B cell (primary cell): ENCODE measurements around the gene GFOD2. TPM values are rescaled to one million over a fixed set of nuclear protein-coding genes. Genes with fewer than 3 reads are reported as not detected.

ENCODE experiments used
- ATAC-seq: fragments of 200-7000 bp; cut with Tn5 transposase; one replicate; pipeline ENCODE4 v1.10.0; 2021; ENCODE audit warnings: low read depth, mild to moderate bottlenecking, moderate number of reproducible peaks, moderate library complexity
- CTCF ChIA-PET: fragments of 350-600 bp; sonication (Branson Sonifier 250); formaldehyde crosslinking; loops from one replicate; lab custom pipeline; 2021; ENCODE audit warnings: antibody characterized with exemption, inconsistent platforms; lab: Charles Lee
- POLR2A ChIA-PET: fragments of 350-600 bp; sonication (Branson Sonifier 250); formaldehyde crosslinking; loops from one replicate; lab custom pipeline; 2021; ENCODE audit warnings: antibody characterized with exemption; lab: Charles Lee
- DNase-seq: peaks from one replicate; pipeline ENCODE4 v3.0.0; 2013
- H2AFZ ChIP-seq: 2 replicates; pipeline ENCODE4 v1.6.1; 2012; ENCODE audit warnings: mild to moderate bottlenecking, low read depth, low read length; ENCODE audit not compliant: insufficient read depth, poor library complexity, severe bottlenecking
- H3K27ac ChIP-seq, 2 donors: 1 replicate in 1 of 2; 2 replicates in 1 of 2; pipeline ENCODE4 v1.5.1; 2012 to 2013; ENCODE audit warnings: low read length in 2 of 2, mild to moderate bottlenecking in 2 of 2, moderate library complexity in 1 of 2
- H3K27me3 ChIP-seq, 4 experiments: fragments of 200-600 bp in 1 of 4; sonication (generic) in 1 of 4; replicated peaks in 1 of 4; 1 replicate in 2 of 4; 2 replicates in 2 of 4; pipeline versions ENCODE4 v1.6.1 to v1.7.0; 2013 to 2016; ENCODE audit warnings: low read length in 3 of 4, mild to moderate bottlenecking in 2 of 4, mixed read lengths in 1 of 4, moderate library complexity in 1 of 4; ENCODE audit not compliant: insufficient read depth in 4 of 4, control insufficient read depth in 3 of 4; ENCODE audit errors: control extremely low read depth in 1 of 4
- H3K36me3 ChIP-seq, 2 experiments: replicated peaks in 1 of 2; 1 replicate in 1 of 2; 2 replicates in 1 of 2; pipeline versions ENCODE4 v1.6.1 to v1.7.1; 2013; ENCODE audit warnings: low read length in 1 of 2; ENCODE audit not compliant: insufficient read depth in 2 of 2, control insufficient read depth in 1 of 2; ENCODE audit errors: control extremely low read depth in 1 of 2, extremely low read depth in 1 of 2
- H3K4me1 ChIP-seq, 2 donors: fragments of 200-600 bp in 1 of 2; sonication (generic) in 1 of 2; 1 replicate in 1 of 2; 2 replicates in 1 of 2; pipeline versions ENCODE4 v1.5.1 to v1.6.1; 2013 to 2017; ENCODE audit warnings: low read length in 2 of 2; ENCODE audit not compliant: control insufficient read depth in 2 of 2, insufficient read depth in 2 of 2
- H3K4me2 ChIP-seq: replicated peaks from 2 replicates; pipeline ENCODE3; 2012; ENCODE audit warnings: mild to moderate bottlenecking, low read depth, low read length; ENCODE audit not compliant: poor library complexity, severe bottlenecking
- H3K4me3 ChIP-seq, 5 experiments: fragments of 200-600 bp in 1 of 5; sonication (generic) in 1 of 5; 1 replicate in 3 of 5; 2 replicates in 2 of 5; pipeline versions ENCODE4 v1.5.1 to v1.7.0; 2011 to 2016; ENCODE audit warnings: low read length in 4 of 5, mild to moderate bottlenecking in 4 of 5, low read depth in 2 of 5, control low read depth in 1 of 5, moderate library complexity in 1 of 5; ENCODE audit not compliant: insufficient read depth in 1 of 5; ENCODE audit errors: control extremely low read depth in 1 of 5, extremely low read depth in 1 of 5
- H3K79me2 ChIP-seq: fragments of 200-600 bp; sonication (generic); one replicate; pipeline ENCODE4 v1.6.0; 2016; ENCODE audit warnings: low read length; ENCODE audit not compliant: control insufficient read depth, insufficient read depth
- H3K9ac ChIP-seq: fragments of 200-600 bp; sonication (generic); 2 replicates; pipeline ENCODE4 v1.6.1; 2017; ENCODE audit warnings: mild to moderate bottlenecking, low read length, moderate library complexity
- H3K9me3 ChIP-seq, 3 donors: one replicate each; pipeline versions ENCODE4 v1.6.1 to v1.7.1; 2013; ENCODE audit warnings: low read length in 2 of 3; ENCODE audit not compliant: control insufficient read depth in 2 of 3, insufficient read depth in 1 of 3; ENCODE audit errors: control extremely low read depth in 1 of 3
- H4K20me1 ChIP-seq: 2 replicates; pipeline ENCODE4 v1.6.0; 2012; ENCODE audit warnings: mild to moderate bottlenecking, low read length; ENCODE audit not compliant: insufficient read depth, control insufficient read depth, poor library complexity, severe bottlenecking
- H3K27ac Mint-ChIP-seq: one replicate; pipeline ENCODE4 v1.8.0; 2021; ENCODE audit warnings: mixed read lengths
- H3K27me3 Mint-ChIP-seq: one replicate; pipeline ENCODE4 v1.8.0; 2021; ENCODE audit warnings: mixed read lengths
- H3K4me1 Mint-ChIP-seq: one replicate; pipeline ENCODE4 v1.8.0; 2021; ENCODE audit warnings: mixed read lengths
- H3K4me3 Mint-ChIP-seq: one replicate; pipeline ENCODE4 v1.8.0; 2021; ENCODE audit warnings: mixed read lengths
- H3K9me3 Mint-ChIP-seq: one replicate; pipeline ENCODE4 v1.8.0; 2022; ENCODE audit warnings: mixed read lengths; ENCODE audit not compliant: insufficient read depth
- EZH2 ChIP-seq: IDR thresholded peaks from 2 replicates; pipeline ENCODE4 v1.6.1; 2012; ENCODE audit warnings: borderline replicate concordance, low read depth, mild to moderate bottlenecking, moderate library complexity, low read length; ENCODE audit not compliant: insufficient read depth, poor library complexity, severe bottlenecking
- whole genome bisulfite sequencing: methylation state at CpG from one replicate; pipeline ENCODE4 v1.1.5; 2013; ENCODE audit warnings: missing lambda C conversion rate; ENCODE audit not compliant: insufficient coverage; 5-methylcytosine and 5-hydroxymethylcytosine counted together
- intact Hi-C: fragments of 100-400 bp; cut with micrococcal nuclease; formaldehyde crosslinking; loops from one replicate; pipeline ENCODE4 v1.10.0; 2022
- polyA plus RNA-seq: library from polyadenylated mRNA; depleted of rRNA; stranded (reverse); fragments of >200 nt; gene quantifications from 2 replicates; pipeline ENCODE4 v1.2.3, GENCODE V29; 2012
- total RNA-seq, 2 donors: library from RNA; stranded (reverse); fragments of 120-200 nt in 1 of 2; gene quantifications; 1 replicate in 1 of 2; 2 replicates in 1 of 2; pipeline versions ENCODE4 v1.2.3 to v1.2.4, GENCODE V29; 2013 to 2022
- TF ChIP-seq, protein P1 (sequence below): fragments of 200-600 bp; IDR thresholded peaks from one replicate; pipeline ENCODE4 v1.8.0; 2022; ENCODE audit warnings: antibody characterized with exemption, mild to moderate bottlenecking

The GFOD2 gene
- total and polyA plus RNA-seq, 2 donors (not counting 1 experiment from before 2014, with no cell fraction given) = 11.9 to 18.2 TPM

DNA sequence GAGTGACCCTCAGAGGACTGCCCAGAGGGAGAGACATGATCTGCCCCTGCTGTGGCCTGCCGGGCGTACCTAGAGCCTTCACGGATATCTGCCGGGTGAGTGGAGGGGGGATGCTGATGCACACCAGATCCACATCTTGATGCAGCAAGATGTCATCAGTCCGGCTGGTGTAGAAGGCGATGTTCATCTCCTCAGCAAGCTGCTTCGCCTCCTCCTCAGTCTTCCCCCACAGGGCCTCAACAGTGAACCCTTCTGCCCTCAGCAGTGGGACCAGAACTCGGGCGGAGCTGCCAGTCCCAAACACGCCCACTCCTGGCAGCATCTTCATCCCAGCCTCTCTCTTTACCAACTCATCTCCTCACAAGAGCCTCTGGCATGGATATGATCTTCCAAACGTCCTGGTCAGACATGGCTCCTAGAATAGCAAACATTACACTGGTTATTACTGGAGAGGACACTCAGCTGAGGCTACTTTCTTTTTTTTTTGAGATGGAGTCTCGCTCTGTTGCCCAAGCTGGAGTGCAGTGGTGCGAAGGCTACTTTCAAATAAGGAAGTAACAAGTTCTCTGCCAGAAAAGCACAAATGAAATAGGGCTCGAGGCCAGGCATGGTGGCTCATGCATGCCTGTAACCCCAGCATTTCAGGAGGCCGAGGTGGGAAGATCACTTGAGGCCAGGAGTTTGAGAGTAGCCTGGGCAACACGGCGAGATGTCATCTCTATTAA lies 33.6 kb downstream of the GFOD2 start:
- no peak for TF ChIP-seq EZH2
- TF ChIP-seq, protein P1, sequence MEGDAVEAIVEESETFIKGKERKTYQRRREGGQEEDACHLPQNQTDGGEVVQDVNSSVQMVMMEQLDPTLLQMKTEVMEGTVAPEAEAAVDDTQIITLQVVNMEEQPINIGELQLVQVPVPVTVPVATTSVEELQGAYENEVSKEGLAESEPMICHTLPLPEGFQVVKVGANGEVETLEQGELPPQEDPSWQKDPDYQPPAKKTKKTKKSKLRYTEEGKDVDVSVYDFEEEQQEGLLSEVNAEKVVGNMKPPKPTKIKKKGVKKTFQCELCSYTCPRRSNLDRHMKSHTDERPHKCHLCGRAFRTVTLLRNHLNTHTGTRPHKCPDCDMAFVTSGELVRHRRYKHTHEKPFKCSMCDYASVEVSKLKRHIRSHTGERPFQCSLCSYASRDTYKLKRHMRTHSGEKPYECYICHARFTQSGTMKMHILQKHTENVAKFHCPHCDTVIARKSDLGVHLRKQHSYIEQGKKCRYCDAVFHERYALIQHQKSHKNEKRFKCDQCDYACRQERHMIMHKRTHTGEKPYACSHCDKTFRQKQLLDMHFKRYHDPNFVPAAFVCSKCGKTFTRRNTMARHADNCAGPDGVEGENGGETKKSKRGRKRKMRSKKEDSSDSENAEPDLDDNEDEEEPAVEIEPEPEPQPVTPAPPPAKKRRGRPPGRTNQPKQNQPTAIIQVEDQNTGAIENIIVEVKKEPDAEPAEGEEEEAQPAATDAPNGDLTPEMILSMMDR = no peak
- 82% methylated on average over 11 of the region's 17 CpGs for WGBS
- Mint-ChIP-seq H3K27me3 (no peaks in the 10 kb centered on the region), H3K4me3 (peak overlapping the region; percentile 65), H3K4me1 (peaks cover 24% of the 10 kb centered on the region), H3K9me3 (no peaks in the 10 kb centered on the region), H3K27ac (peak overlapping the region; percentile 83)
- Histone ChIP-seq H3K36me3 (peaks cover 0 to 21% of the 10 kb centered on the region in 2 experiments), H3K4me1 (peaks cover 18 to 26% of the 10 kb centered on the region in 2 donors), H2AFZ (no peak overlapping the region), H3K4me2 (peak overlapping the region; percentile 63), H3K4me3 (peak overlapping the region in 1 of 5 experiments; percentile 19), H3K9ac (peak overlapping the region; percentile 29), H4K20me1 (no peaks in the 10 kb centered on the region), H3K27me3 (no peaks in the 10 kb centered on the region), H3K79me2 (peaks cover 11% of the 10 kb centered on the region), H3K27ac (no peak overlapping the region), H3K9me3 (no peaks in the 10 kb centered on the region)
- ChIA-PET POLR2A (interaction anchor here (0.8 to 1.3 kb wide), 4 partner anchors 13 to 523 kb away, joined by 3 to 5 read pairs (median 3); partner anchors contain the start of gene GFOD2), CTCF (interaction anchor here (0.6 to 1.5 kb wide), 5 partner anchors 13 to 224 kb away, joined by 3 to 10 read pairs (median 3); no protein-coding TSS in a partner anchor)
- intact Hi-C loops = no loop called here
- ATAC-seq (peak; percentile 86), DNase-seq (peak; percentile 66)

DNA sequence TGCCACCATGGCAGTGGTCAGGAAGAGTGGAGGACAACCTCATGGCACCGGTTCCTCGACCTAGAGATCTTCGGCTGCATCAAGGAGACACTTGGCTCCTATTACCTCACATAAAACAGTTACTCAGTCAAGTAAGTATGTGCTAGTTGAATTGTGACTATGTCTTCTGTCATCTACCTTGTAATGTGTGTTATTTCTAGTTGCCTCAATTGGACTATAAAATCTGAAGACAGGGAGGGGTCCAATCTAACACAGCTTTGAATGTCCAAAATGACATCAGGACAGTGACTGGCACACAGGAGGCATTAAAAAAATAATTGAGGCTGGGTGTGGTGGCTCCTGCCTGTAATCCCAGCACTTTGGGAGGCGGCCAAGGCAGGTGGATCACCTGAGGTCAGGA lies 35.3 kb downstream of the GFOD2 start:
- intact Hi-C loops = no loop called here
- peaks cover 18 to 26% of the 10 kb centered on the region in 2 donors for H3K4me1 ChIP-seq
- peaks cover 24% of the 10 kb centered on the region for H3K4me1 Mint-ChIP-seq
- H3K27ac ChIP-seq = no peak overlapping the region
- peaks cover 5% of the 10 kb centered on the region for H3K79me2 ChIP-seq
- TF ChIP-seq, protein P1 = no peak
- no peak for TF ChIP-seq EZH2
- no peak overlapping the region for H2AFZ ChIP-seq
- H3K9ac ChIP-seq = no peak overlapping the region
- no peaks in the 10 kb centered on the region for H3K9me3 Mint-ChIP-seq
- H3K4me2 ChIP-seq = no peak overlapping the region
- no CpG with 5 or more reads among the region's 4 CpGs for WGBS
- H3K4me3 Mint-ChIP-seq = no peak overlapping the region
- H3K4me3 ChIP-seq = no peak overlapping the region
- H3K36me3 ChIP-seq = peaks cover 0 to 21% of the 10 kb centered on the region in 2 experiments
- DNase-seq (no peak), ATAC-seq (no peak)
- ChIA-PET POLR2A (no interaction called here), CTCF (interaction anchor here (0.7 to 1.8 kb wide), 3 partner anchors 12 to 246 kb away, joined by 3 to 9 read pairs (median 3); no protein-coding TSS in a partner anchor)
- H3K27ac Mint-ChIP-seq = no peak overlapping the region
- no peaks in the 10 kb centered on the region for H4K20me1 ChIP-seq
- no peaks in the 10 kb centered on the region for H3K27me3 Mint-ChIP-seq
- no peaks in the 10 kb centered on the region for H3K9me3 ChIP-seq
- no peaks in the 10 kb centered on the region for H3K27me3 ChIP-seq
